ENCODE measurements around the gene ATXN7L1. TPM values are rescaled to one million over a fixed set of nuclear protein-coding genes. Genes with fewer than 3 reads are reported as not detected.

Gene ATXN7L1
- total and polyA plus RNA-seq, 2 of the 4 experiments (the other 2 are of a cell fraction), result 3.5 to 4.3 TPM

DNA sequence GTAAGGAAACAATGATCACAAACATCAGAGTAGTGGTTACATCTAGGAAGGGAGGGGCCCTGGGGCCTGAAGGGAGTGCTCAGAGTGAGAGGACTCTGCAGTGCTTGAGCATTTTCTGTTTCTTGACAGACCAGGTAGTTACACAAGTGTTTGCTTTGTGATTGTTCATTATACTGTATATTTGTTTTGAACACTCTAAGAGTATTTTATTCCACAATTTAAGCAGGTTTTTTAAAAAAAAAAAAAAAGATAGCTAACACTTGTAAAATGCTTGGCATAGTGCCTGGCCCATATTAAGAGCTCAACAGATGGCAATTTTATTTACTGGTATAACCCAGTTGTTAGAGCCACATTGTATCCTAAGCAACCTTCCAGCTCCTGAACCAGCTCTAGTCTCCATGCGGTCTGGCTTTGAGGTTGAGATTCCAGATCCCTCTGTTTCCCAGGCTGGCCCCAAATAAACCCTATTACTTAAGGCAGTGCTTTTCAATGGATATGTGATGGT is 20.1 kb upstream of the ATXN7L1 start:
- H4K5ac ChIP-seq (ENCODE audit: low read depth, low read length), result no peak overlapping the region
- WGBS, 2 experiments (ENCODE audit: extremely low coverage in 2 of 2, insufficient read length in 1 of 2), result no CpG with 5 or more reads among the region's 1 CpG
- no peak for ATAC-seq (ENCODE audit: low read depth)
- H2BK120ac ChIP-seq (ENCODE audit: low read depth, low read length), result no peak overlapping the region
- no peak overlapping the region for H4K91ac ChIP-seq (ENCODE audit: insufficient read depth, low read depth, low read length)
- H3K4me3 ChIP-seq (ENCODE audit: insufficient read depth, low read depth, low read length), result no peak overlapping the region
- peaks cover 4% of the 10 kb centered on the region; the same call in 1 of the 2 replicates for H3K9me1 ChIP-seq (ENCODE audit: insufficient read depth, low read length)
- POLR2A ChIA-PET (ENCODE audit: unreplicated experiment), result no interaction called here
- H2BK15ac ChIP-seq (ENCODE audit: low read depth, low read length), result no peak overlapping the region
- BruUV-seq (replicated peaks), result no TSS peak
- no peak overlapping the region for H2AK5ac ChIP-seq (ENCODE audit: low read depth, low read length)
- no peaks in the 10 kb centered on the region for H3K9me3 ChIP-seq (ENCODE audit: control insufficient read depth, insufficient read depth, low read length)
- H3K36me3 ChIP-seq (ENCODE audit: control insufficient read depth, insufficient read depth, low read length), result peaks cover 3% of the 10 kb centered on the region; the same call in 1 of the 2 replicates
- H3K4me1 ChIP-seq (ENCODE audit: control insufficient read depth, insufficient read depth, low read length), result no peaks in the 10 kb centered on the region
- dilution Hi-C loops (cut with HindIII; ENCODE audit: low sequenced_read_pairs, unreplicated experiment) (no loop called here), intact Hi-C loops (cut with micrococcal nuclease) (no loop called here), in situ Hi-C loops (cut with MboI; ENCODE audit: low sequenced_read_pairs) (no loop called here)
- H2AFZ ChIP-seq (replicated peaks; ENCODE audit: low read length, poor library complexity), result no peak overlapping the region
- no peak overlapping the region for H3K9ac ChIP-seq (ENCODE audit: low read depth, low read length)
- CTCF ChIA-PET, result no interaction called here
- H3K18ac ChIP-seq (ENCODE audit: low read depth, low read length), result no peak overlapping the region
- H3K4me2 ChIP-seq (ENCODE audit: low read depth, low read length), result no peak overlapping the region
- H3K14ac ChIP-seq (replicated peaks; ENCODE audit: low read depth, low read length), result no peak overlapping the region
- H3K23ac ChIP-seq (ENCODE audit: low read depth, low read length), result no peak overlapping the region
- no peak overlapping the region for H2BK20ac ChIP-seq (ENCODE audit: low read depth, low read length)
- H4K8ac ChIP-seq (ENCODE audit: low read depth in 2 of 2, low read length in 2 of 2), result no peak overlapping the region
- no peaks in the 10 kb centered on the region; the same call in 1 of the 2 replicates for H4K20me1 ChIP-seq (ENCODE audit: insufficient read depth, low read length)
- no peak overlapping the region for H3K4ac ChIP-seq (ENCODE audit: low read depth, low read length)
- no peak overlapping the region for H3K27ac ChIP-seq (ENCODE audit: insufficient read depth, low read length)
- no peak overlapping the region for H2AK9ac ChIP-seq (replicated peaks; ENCODE audit: low read depth, low read length, poor library complexity)
- no peaks in the 10 kb centered on the region for H3K27me3 ChIP-seq (ENCODE audit: control insufficient read depth, insufficient read depth, low read length)
- H3K79me1 ChIP-seq (ENCODE audit: low read depth in 1 of 2, low read length in 2 of 2), result peaks cover 0 to 3% of the 10 kb centered on the region in 2 experiments; a peak in 1 of 4 replicates
- no peak for DNase-seq
- no peak overlapping the region for H2BK5ac ChIP-seq (ENCODE audit: low read depth, low read length, poor library complexity, severe bottlenecking)
- H3K56ac ChIP-seq (ENCODE audit: extremely low read depth, insufficient read depth, low read length), result no peak overlapping the region
- TF ChIP-seq MAFK (IDR thresholded peaks at IDR 0.05; ENCODE audit: low read depth, low read length) (no peak), RAD21 (IDR thresholded peaks at IDR 0.05; ENCODE audit: low read length) (no peak), NFE2L2 (IDR thresholded peaks at IDR 0.05; ENCODE audit: low read depth, low read length) (no peak), RCOR1 (IDR thresholded peaks at IDR 0.05; ENCODE audit: insufficient replicate concordance, low read length) (no peak), MXI1 (IDR thresholded peaks at IDR 0.05; ENCODE audit: borderline replicate concordance, low read depth, low read length) (no peak), MAZ (IDR thresholded peaks at IDR 0.05; ENCODE audit: borderline replicate concordance, low read depth, low read length) (no peak), FOS (IDR thresholded peaks at IDR 0.05; ENCODE audit: low read depth, low read length) (no peak), CHD1 (IDR thresholded peaks at IDR 0.05; ENCODE audit: low read depth, low read length) (no peak), POLR2A (IDR thresholded peaks at IDR 0.05; ENCODE audit: low read depth, low read length) (no peak), RFX5 (IDR thresholded peaks at IDR 0.05; ENCODE audit: low read depth, low read length) (no peak), SMC3 (IDR thresholded peaks at IDR 0.05; ENCODE audit: low read depth, low read length) (no peak), CEBPB (IDR thresholded peaks at IDR 0.05; ENCODE audit: low read depth, low read length) (no peak), BHLHE40 (IDR thresholded peaks at IDR 0.05; ENCODE audit: low read depth, low read length) (no peak)
- TF ChIP-seq, protein P1, sequence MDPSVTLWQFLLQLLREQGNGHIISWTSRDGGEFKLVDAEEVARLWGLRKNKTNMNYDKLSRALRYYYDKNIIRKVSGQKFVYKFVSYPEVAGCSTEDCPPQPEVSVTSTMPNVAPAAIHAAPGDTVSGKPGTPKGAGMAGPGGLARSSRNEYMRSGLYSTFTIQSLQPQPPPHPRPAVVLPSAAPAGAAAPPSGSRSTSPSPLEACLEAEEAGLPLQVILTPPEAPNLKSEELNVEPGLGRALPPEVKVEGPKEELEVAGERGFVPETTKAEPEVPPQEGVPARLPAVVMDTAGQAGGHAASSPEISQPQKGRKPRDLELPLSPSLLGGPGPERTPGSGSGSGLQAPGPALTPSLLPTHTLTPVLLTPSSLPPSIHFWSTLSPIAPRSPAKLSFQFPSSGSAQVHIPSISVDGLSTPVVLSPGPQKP (IDR thresholded peaks at IDR 0.05; ENCODE audit: borderline replicate concordance, low read depth, low read length), result no peak
- TF ChIP-seq, protein P2, sequence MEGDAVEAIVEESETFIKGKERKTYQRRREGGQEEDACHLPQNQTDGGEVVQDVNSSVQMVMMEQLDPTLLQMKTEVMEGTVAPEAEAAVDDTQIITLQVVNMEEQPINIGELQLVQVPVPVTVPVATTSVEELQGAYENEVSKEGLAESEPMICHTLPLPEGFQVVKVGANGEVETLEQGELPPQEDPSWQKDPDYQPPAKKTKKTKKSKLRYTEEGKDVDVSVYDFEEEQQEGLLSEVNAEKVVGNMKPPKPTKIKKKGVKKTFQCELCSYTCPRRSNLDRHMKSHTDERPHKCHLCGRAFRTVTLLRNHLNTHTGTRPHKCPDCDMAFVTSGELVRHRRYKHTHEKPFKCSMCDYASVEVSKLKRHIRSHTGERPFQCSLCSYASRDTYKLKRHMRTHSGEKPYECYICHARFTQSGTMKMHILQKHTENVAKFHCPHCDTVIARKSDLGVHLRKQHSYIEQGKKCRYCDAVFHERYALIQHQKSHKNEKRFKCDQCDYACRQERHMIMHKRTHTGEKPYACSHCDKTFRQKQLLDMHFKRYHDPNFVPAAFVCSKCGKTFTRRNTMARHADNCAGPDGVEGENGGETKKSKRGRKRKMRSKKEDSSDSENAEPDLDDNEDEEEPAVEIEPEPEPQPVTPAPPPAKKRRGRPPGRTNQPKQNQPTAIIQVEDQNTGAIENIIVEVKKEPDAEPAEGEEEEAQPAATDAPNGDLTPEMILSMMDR (conservative IDR thresholded peaks at IDR 0.05; ENCODE audit: low read depth, low read length), result no peak
- TF ChIP-seq, protein P3, sequence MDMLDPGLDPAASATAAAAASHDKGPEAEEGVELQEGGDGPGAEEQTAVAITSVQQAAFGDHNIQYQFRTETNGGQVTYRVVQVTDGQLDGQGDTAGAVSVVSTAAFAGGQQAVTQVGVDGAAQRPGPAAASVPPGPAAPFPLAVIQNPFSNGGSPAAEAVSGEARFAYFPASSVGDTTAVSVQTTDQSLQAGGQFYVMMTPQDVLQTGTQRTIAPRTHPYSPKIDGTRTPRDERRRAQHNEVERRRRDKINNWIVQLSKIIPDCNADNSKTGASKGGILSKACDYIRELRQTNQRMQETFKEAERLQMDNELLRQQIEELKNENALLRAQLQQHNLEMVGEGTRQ (IDR thresholded peaks at IDR 0.05; ENCODE audit: low read depth, low read length), result no peak

Measured in IMR-90 (cell line).